HepG2 (cell line): ENCODE data around the gene KIF22. TPM values are rescaled to one million over a fixed set of nuclear protein-coding genes. Genes with fewer than 3 reads are reported as not detected.

Experiments used
- AGO2 ChIP-seq: fragments of 200-400 bp; formaldehyde crosslinking; optimal IDR thresholded peaks from 2 replicates; pipeline ENCODE3; 2017; ENCODE audit warnings: mild to moderate bottlenecking, low read depth, low read length, moderate library complexity
- HES4 ChIP-seq: sonication (generic); formaldehyde crosslinking; IDR thresholded peaks from 2 replicates; pipeline ENCODE4 v1.9.0; 2021; ENCODE audit warnings: mild to moderate bottlenecking, missing genetic modification reagents, borderline replicate concordance
- HNRNPK ChIP-seq: fragments of 200-400 bp; formaldehyde crosslinking; IDR thresholded peaks from 2 replicates; pipeline ENCODE4 v1.6.1; 2018; ENCODE audit warnings: low read length, low read depth, moderate library complexity, mild to moderate bottlenecking; ENCODE audit not compliant: poor library complexity, severe bottlenecking
- IRF2 ChIP-seq: IDR thresholded peaks from 2 replicates; pipeline ENCODE4 v1.6.1; 2018; ENCODE audit warnings: missing genetic modification reagents, missing compliant biosample characterization
- KAT7 ChIP-seq: IDR thresholded peaks from 2 replicates; pipeline ENCODE4 v1.6.1; 2018; ENCODE audit warnings: borderline replicate concordance, missing compliant biosample characterization
- KDM4B ChIP-seq: sonication (generic); formaldehyde crosslinking; IDR thresholded peaks from 2 replicates; pipeline ENCODE4 v1.4.0; 2020; ENCODE audit warnings: missing genetic modification reagents
- MBNL3 ChIP-seq: fragments of 250-450 bp; sonication (Bioruptor Pico); conservative IDR thresholded peaks from 2 replicates; pipeline ENCODE4 v1.8.0; 2022; ENCODE audit warnings: mild to moderate bottlenecking, inconsistent platforms
- NBN ChIP-seq: fragments of 450-650 bp; conservative IDR thresholded peaks from 2 replicates; pipeline ENCODE4 v1.6.1; 2017
- PCBP1 ChIP-seq: fragments of 200-400 bp; formaldehyde crosslinking; IDR thresholded peaks from 2 replicates; pipeline ENCODE4 v1.6.1; 2017; ENCODE audit warnings: mild to moderate bottlenecking, low read depth, low read length, borderline replicate concordance
- SNRNP70 ChIP-seq: fragments of 200-400 bp; formaldehyde crosslinking; IDR thresholded peaks from 2 replicates; pipeline ENCODE4 v1.6.1; 2017; ENCODE audit warnings: mild to moderate bottlenecking, low read depth, low read length, moderate library complexity
- SOX5 ChIP-seq: IDR thresholded peaks from 2 replicates; pipeline ENCODE4 v1.6.1; 2016; ENCODE audit warnings: borderline replicate concordance
- TEAD2 ChIP-seq: sonication (generic); formaldehyde crosslinking; IDR thresholded peaks from 2 replicates; pipeline ENCODE4 v1.9.0; 2021; ENCODE audit warnings: missing genetic modification reagents
- TSC22D2 ChIP-seq: sonication (generic); formaldehyde crosslinking; IDR thresholded peaks from 2 replicates; pipeline ENCODE4 v1.5.1; 2020; ENCODE audit warnings: missing genetic modification reagents, mild to moderate bottlenecking, borderline replicate concordance
- ZBTB26 ChIP-seq: IDR thresholded peaks from 2 replicates; pipeline ENCODE4 v1.6.1; 2016; ENCODE audit warnings: missing compliant biosample characterization, missing genetic modification reagents, borderline replicate concordance
- ZNF207 ChIP-seq: fragments of 450-650 bp; IDR thresholded peaks from 2 replicates; pipeline ENCODE4 v1.6.1; 2016; ENCODE audit warnings: antibody characterized with exemption, borderline replicate concordance
- ZNF431 ChIP-seq: sonication (generic); formaldehyde crosslinking; IDR thresholded peaks from 2 replicates; pipeline ENCODE4 v1.9.0; 2022; ENCODE audit warnings: missing genetic modification reagents, low read depth, mild to moderate bottlenecking, borderline replicate concordance
- ZNF530 ChIP-seq: sonication (generic); formaldehyde crosslinking; IDR thresholded peaks from 2 replicates; pipeline ENCODE4 v1.5.0; 2020; ENCODE audit warnings: low read depth, mild to moderate bottlenecking, missing genetic modification reagents
- ZNF841 ChIP-seq: sonication (generic); formaldehyde crosslinking; IDR thresholded peaks from 2 replicates; pipeline ENCODE4 v1.8.1; 2023; ENCODE audit warnings: missing genetic modification reagents, borderline replicate concordance
- ZSCAN29 ChIP-seq: sonication (generic); formaldehyde crosslinking; conservative IDR thresholded peaks from 2 replicates; pipeline ENCODE4 v1.4.0; 2020; ENCODE audit warnings: mild to moderate bottlenecking, missing genetic modification reagents
- polyA plus RNA-seq, 8 experiments: library from polyadenylated mRNA; depleted of rRNA in 3 of 8; stranded (reverse) in 7 of 8; unstranded in 1 of 8; fragments of >200 nt; fragmentation: Illumina TruSeq in 4 of 8; extraction: Trizol in 4 of 8; gene quantifications; 2 replicates each; pipeline versions ENCODE4 v1.2.1 to v1.2.3, GENCODE V29; 2011 to 2016; ENCODE audit warnings: low read depth in 4 of 8, missing spikeins in 1 of 8, mixed read lengths in 1 of 8; ENCODE audit not compliant: insufficient read depth in 1 of 8
- total RNA-seq, 5 experiments: library from RNA; depleted of rRNA; stranded (reverse); fragments of >200 nt; fragmentation: Illumina TruSeq; extraction: Trizol; gene quantifications; 2 replicates each; pipeline ENCODE4 v1.2.3, GENCODE V29; 2016; ENCODE audit warnings: low read depth in 1 of 5
- TF ChIP-seq, protein P1 (sequence below): sonication (generic); formaldehyde crosslinking; IDR thresholded peaks from 2 replicates; pipeline ENCODE4 v1.5.0; 2020; ENCODE audit warnings: missing genetic modification reagents
- TF ChIP-seq, protein P2 (sequence below): sonication (generic); formaldehyde crosslinking; conservative IDR thresholded peaks from 2 replicates; pipeline ENCODE4 v1.4.0; 2020; ENCODE audit warnings: mild to moderate bottlenecking, missing genetic modification reagents, moderate library complexity
- TF ChIP-seq, protein P3 (sequence below): sonication (generic); formaldehyde crosslinking; IDR thresholded peaks from 2 replicates; pipeline ENCODE4 v1.4.0; 2020; ENCODE audit warnings: mild to moderate bottlenecking, low read depth, missing genetic modification reagents

The KIF22 gene
- total and polyA plus RNA-seq, 2 of the 13 experiments (the other 11 are each of a cell fraction or from before 2014, with no cell fraction given) = 95.8 to 118 TPM

DNA sequence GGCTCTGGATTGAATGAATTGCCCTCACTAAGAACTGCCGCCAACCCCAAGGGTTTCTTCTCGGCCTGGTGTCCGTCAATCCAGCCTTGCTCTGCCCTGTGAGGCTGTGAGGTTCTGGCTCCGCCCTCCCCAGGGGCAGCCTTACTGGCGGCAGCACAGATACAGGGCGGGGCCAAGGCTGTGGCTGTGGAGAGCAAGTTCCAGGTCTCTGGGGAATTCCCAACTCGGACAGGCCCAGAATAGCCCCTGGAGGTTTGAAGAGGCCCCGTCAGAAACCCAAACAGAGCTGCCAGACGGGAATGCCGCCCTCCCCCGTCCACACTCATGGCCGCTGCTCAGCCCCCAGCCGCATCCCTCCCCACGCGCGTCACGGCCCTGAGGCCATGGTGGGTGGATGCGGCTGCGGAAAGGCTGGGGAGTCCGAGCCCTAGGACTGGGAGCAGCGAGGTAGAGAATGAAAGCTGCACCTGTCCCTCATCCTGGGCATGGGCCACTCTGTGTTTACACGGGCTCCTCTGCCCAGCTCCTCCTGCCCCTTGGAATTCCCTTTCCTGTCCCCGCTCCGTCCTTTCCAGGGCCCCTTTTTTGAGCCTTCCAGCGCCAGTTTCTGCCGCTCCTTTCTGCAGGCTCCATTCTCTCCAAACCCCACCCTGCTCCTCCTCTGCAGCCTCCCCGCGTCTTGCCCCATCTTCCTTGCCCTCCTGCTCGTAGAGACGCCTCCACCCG lies 20.8 kb downstream of the KIF22 start (continued):
- TF ChIP-seq, protein P1, sequence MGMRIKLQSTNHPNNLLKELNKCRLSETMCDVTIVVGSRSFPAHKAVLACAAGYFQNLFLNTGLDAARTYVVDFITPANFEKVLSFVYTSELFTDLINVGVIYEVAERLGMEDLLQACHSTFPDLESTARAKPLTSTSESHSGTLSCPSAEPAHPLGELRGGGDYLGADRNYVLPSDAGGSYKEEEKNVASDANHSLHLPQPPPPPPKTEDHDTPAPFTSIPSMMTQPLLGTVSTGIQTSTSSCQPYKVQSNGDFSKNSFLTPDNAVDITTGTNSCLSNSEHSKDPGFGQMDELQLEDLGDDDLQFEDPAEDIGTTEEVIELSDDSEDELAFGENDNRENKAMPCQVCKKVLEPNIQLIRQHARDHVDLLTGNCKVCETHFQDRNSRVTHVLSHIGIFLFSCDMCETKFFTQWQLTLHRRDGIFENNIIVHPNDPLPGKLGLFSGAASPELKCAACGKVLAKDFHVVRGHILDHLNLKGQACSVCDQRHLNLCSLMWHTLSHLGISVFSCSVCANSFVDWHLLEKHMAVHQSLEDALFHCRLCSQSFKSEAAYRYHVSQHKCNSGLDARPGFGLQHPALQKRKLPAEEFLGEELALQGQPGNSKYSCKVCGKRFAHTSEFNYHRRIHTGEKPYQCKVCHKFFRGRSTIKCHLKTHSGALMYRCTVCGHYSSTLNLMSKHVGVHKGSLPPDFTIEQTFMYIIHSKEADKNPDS (CRISPR knock-in tag) = no peak
- TF ChIP-seq, protein P2, sequence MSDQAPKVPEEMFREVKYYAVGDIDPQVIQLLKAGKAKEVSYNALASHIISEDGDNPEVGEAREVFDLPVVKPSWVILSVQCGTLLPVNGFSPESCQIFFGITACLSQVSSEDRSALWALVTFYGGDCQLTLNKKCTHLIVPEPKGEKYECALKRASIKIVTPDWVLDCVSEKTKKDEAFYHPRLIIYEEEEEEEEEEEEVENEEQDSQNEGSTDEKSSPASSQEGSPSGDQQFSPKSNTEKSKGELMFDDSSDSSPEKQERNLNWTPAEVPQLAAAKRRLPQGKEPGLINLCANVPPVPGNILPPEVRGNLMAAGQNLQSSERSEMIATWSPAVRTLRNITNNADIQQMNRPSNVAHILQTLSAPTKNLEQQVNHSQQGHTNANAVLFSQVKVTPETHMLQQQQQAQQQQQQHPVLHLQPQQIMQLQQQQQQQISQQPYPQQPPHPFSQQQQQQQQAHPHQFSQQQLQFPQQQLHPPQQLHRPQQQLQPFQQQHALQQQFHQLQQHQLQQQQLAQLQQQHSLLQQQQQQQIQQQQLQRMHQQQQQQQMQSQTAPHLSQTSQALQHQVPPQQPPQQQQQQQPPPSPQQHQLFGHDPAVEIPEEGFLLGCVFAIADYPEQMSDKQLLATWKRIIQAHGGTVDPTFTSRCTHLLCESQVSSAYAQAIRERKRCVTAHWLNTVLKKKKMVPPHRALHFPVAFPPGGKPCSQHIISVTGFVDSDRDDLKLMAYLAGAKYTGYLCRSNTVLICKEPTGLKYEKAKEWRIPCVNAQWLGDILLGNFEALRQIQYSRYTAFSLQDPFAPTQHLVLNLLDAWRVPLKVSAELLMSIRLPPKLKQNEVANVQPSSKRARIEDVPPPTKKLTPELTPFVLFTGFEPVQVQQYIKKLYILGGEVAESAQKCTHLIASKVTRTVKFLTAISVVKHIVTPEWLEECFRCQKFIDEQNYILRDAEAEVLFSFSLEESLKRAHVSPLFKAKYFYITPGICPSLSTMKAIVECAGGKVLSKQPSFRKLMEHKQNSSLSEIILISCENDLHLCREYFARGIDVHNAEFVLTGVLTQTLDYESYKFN (CRISPR knock-in tag) = peak; percentile 62
- TF ChIP-seq, protein P3, sequence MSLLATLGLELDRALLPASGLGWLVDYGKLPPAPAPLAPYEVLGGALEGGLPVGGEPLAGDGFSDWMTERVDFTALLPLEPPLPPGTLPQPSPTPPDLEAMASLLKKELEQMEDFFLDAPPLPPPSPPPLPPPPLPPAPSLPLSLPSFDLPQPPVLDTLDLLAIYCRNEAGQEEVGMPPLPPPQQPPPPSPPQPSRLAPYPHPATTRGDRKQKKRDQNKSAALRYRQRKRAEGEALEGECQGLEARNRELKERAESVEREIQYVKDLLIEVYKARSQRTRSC = no peak
- TF ChIP-seq ZNF431 (CRISPR knock-in tag) = no peak
- no peak for TF ChIP-seq SOX5
- 0 out of 2 replicates have a peak, but pooled peaks have one; percentile 16 for TF ChIP-seq TSC22D2 (CRISPR knock-in tag)
- TF ChIP-seq PCBP1 = peak; percentile 65; the same call in 1 of the 2 replicates
- TF ChIP-seq ZNF207 = no peak
- TF ChIP-seq HNRNPK = no peak
- TF ChIP-seq HES4 (CRISPR knock-in tag) = no peak
- no peak for TF ChIP-seq KAT7
- 0 out of 2 replicates have a peak, but pooled peaks have one; percentile 63 for TF ChIP-seq KDM4B
- no peak for TF ChIP-seq ZNF530 (CRISPR knock-in tag)
- TF ChIP-seq TEAD2 = no peak; the same call in 1 of the 2 replicates
- no peak for TF ChIP-seq NBN
- TF ChIP-seq IRF2 (CRISPR knock-in tag) = peak; percentile 37; the same call in 1 of the 2 replicates
- TF ChIP-seq SNRNP70 = no peak
- no peak for TF ChIP-seq MBNL3 (CRISPR knock-in tag)
- no peak; the same call in none of the 2 replicates for TF ChIP-seq ZBTB26 (CRISPR knock-in tag)
- no peak for TF ChIP-seq ZNF841 (CRISPR knock-in tag)
- peak; percentile 100 for TF ChIP-seq AGO2
- TF ChIP-seq ZSCAN29 (CRISPR knock-in tag) = no peak
